HG02852 (cell line): Measurements from ENCODE around the gene HSP90AA1.
"Not testable (repeated sequence)": the region's sequence is repeated elsewhere in the genome, so short reads cannot be mapped to it uniquely, and the experiment has no call there.

Experiments used
- ATAC-seq: cut with Tn5 transposase; IDR thresholded peaks from one replicate; pipeline ENCODE4 v1.9.1; 2021; ENCODE audit warnings: mild to moderate bottlenecking, moderate library complexity; ENCODE audit not compliant: unreplicated experiment

HSP90AA1 gene

DNA sequence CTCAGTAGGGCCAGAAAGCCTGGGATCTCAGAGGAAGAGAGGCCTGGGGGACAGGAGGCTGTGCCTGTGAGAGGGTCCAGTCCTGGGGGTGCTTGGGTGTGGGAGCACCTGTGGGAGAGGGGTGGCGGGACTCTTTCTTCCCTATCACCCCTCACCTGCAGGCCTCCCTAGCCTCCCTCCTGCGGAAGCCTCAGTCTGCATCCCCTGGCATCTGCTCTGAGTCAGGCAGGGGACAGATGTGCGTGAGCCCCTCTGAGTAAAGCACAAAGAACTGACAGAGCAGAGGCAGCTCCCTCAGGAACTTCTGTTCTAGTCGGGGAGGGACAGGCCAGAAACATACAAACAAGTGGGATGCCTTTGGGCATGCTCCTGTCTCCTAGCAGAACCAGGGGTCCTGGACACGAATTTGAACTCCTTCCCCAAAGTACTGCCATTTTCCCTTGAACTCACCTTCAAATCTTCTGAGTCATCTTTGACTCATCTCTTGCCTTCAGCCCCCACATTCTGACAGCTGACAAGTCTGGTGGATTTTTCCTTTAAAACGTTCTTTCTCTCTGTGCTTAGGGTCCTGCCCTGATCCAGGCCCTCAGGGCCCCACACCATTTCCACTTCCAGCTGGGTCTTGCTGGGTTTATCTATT is 8.5 kb upstream of the HSP90AA1 start:
- no peak for ATAC-seq

GRCh38 chr14:102094101-102094500 is 7.3 kb upstream of the HSP90AA1 start:
- no peak for ATAC-seq

DNA sequence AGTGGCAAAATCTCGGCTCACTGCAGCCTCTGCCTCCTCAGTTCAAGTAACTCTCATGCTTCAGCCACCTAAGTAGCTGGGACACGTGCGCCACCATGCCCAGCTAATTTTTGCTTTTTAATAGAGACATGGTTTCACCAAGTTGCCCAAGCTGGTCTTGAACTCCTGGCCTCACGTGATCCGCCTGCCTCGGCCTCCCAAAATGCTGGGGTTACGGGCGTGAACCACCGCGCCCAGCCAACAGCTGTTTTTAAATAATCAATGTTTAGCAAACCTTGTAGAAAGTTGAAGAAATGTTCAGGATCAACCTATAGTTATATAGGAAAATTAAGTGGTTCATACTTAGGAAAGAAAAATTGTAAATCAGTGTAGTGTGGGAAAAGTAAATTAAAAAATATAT is 6.0 kb upstream of the HSP90AA1 start:
- ATAC-seq: no peak

- no peak for ATAC-seq
Observed at GRCh38 chr14:102090713-102091112, 3.9 kb upstream of the HSP90AA1 start.

DNA sequence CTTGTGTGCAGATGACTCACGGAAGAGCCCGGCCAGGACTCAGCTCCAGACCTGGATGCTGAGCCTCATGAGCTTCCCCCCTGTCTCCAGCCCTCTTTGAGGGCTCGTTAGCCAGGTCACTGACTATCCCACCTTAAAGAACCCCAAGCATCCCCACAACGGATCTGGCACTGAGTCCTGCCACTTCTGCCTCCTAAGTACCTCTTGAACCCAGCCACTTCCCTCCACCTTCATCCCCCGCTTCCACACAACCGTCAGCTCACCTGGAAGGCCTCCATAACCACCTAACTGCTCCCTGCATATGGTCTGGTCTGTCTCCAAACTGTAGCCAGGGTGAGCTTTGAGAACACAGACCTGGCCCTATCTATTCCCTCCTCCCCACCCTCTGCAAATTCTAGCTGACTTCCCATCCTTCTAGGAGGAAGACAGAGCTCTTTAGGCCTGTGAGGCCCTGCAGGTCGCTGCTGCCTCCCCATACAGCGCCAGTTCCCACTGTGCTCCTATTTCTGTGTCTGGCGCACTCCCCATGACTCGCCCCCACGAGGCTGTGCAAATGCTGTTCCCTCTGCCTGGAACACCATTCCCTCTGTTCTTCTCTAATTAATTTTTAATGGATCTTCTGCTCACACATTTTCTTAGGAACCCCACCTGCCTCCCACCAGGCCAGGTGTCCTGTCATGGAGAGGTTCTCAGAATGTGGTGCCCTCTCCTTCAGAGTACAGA is 2.9 kb upstream of the HSP90AA1 start:
- no peak for ATAC-seq

- ATAC-seq: no peak
Observed at GRCh38 chr14:102088012-102088792, 1.4 kb upstream of the HSP90AA1 start.

- no peak for ATAC-seq
Observed at GRCh38 chr14:102087762-102088011, 843 bp upstream of the HSP90AA1 start.

- ATAC-seq: no peak
Observed at GRCh38 chr14:102086709-102086971, 204 bp downstream of the HSP90AA1 start.

DNA sequence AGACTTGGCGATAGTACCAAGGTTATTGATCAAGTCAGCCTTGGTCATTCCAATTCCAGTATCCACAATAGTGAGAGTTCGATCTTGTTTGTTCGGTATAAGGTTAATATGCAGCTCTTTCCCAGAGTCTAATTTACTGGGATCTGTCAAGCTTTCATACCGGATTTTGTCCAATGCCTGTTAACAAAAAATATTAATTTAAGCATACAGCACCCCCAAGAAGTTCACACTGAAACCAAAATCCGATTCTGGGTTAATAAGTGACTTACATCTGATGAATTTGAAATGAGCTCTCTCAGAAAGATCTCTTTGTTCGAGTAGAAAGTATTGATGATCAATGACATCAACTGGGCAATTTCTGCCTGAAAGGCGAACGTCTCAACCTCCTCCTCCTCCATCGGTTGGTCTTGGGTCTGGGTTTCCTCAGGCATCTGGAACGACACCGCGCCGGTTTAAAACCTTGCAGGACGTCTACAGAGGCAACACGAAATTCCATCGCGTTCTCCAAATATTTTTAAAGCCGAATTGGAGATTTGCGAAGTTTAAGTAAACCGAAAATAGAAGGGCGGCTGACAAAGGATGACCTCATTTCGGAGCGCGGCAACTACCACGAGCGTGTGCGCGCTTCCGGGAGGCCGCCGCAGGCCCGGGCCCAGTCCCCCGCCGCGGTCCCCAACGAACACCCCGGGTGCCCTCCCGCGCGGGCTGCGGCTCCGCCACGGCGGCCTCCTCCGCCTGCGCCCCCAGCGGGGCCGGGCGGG is 716 bp downstream of the HSP90AA1 start:
- peak; percentile 24 for ATAC-seq

DNA sequence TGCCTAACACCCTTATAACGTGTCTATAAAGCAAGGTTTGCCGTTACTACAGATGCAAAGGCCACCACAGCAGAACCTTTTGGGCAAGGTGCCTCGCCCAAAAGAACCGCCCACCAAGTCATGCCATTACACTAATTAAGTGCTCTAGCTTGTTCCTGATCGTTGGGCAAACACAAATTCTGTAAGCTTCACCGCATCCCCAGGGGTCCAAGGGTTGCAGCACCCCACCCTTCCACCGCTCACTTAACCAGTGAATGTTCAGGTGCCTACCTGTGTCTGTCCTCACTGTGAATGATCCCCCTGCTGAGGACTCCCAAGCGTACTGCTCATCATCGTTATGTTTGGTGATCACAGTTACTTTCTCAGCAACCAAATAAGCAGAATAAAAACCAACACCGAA is 1.4 kb downstream of the HSP90AA1 start:
- ATAC-seq: no peak

DNA sequence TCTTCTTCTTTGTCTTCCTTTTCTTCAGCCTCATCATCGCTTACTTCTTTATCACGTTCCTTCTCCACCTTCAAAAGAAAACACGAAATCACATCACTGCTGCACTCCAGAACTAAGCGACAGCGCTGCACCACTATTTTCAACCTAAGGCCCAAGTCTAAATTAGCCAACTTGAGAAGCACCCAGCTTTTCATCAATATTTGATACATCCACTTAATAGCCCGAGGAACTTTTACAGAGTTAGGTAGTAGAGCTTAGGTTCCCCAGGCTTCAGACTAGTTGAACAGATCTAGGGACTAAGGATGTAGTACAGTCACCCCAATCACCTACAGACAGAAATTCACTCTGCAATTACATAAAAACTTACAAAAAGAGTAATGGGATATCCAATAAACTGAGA is 1.9 kb downstream of the HSP90AA1 start:
- no peak for ATAC-seq

DNA sequence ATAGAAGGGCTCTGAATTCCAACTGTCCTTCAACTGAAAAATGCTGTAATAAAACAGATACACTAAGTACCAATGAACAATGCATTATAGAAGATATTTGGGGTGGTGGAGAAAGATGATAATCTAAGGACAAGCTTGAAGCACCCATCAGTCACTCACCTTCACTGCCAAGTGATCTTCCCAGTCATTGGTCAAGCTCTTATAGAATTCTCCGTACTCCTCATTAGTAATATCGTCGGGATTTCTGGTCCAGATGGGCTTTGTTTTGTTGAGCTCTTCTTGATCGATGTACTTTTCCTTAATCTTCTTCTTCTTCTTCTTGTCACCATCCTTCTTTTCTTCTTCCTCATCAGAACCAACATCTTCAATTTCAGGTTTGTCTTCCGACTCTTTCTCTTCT is 2.3 kb downstream of the HSP90AA1 start:
- not testable (repeated sequence) for ATAC-seq

DNA sequence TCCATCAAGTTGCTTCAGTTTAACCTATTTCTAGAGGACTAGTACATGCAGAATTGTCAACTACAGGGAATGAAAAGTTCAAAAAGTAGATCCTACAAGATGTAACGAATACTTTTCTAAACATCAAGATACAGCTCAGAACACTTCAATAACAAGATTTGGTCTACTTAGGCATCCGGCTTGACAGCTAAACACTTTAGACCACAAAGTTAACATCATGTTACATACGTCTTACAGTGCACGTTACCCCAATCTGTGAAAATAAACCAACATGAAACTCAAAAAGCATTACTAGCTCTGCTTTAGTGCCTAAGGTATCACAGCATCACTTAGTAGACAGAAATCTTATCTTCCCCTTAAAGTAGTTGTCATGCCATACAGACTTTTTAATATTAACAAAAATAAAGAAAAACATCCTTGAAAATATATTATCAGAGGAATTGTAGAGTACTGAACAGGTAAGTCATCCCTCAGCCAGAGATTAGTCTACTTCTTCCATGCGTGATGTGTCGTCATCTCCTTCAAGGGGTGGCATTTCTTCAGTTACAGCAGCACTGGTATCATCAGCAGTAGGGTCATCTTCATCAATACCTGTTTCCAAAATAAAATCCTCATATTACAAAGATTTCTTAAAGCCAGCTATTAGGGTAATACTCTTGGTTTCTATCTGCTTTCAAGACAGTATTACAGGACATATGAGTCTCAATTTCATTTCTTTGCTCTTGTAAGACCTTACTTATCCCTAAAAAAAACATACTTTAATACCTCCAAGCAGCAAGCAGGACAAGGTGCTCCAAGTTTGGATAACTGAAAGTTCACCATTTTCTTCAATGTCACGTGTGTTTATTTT is 5.4 kb downstream of the HSP90AA1 start:
- ATAC-seq: no peak

GRCh38 chr14:102080183-102081080 is 6.4 kb downstream of the HSP90AA1 start:
- no peak for ATAC-seq

GRCh38 chr14:102079700-102079979 is 7.2 kb downstream of the HSP90AA1 start:
- no peak for ATAC-seq

DNA sequence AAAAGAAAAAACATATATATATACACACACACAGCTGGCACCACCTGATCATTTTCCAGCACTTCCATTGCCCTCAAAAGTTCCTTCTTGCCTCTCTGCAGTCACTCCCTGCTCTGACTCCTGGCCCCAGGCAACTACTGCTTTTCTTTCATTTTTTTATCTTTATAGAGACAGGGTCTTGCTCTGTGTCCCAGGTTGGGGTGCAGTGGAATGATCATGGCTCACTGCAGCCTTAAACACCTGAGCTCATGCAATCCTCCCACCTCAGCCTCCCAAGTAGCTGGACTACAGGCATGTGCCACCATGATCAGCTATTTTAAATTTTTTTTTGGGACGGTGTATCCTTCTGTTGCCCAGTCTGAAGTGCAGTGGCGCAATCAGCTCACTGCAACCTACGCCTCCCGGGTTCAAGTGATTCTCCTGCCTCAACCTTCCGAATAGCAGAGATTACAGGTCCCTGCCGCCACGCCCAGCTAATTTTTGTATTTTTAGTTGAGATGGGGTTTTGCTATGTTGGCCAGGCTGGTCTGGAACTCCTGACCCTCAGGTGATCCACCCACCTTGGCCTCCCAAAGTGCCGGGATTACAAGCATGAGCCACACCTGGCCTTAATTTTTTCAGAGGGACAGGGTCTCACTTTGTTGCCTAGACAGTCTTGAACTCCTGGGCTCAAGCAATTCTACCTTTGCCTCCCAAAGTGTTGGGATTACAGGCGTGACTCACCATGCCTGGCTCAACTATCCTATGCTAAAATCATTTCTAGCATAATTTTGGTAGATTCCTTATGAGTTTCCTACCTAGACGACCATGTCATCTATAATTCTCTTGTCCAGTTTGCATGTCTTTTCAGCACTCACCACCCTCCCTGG is 7.8 kb downstream of the HSP90AA1 start:
- no peak for ATAC-seq

DNA sequence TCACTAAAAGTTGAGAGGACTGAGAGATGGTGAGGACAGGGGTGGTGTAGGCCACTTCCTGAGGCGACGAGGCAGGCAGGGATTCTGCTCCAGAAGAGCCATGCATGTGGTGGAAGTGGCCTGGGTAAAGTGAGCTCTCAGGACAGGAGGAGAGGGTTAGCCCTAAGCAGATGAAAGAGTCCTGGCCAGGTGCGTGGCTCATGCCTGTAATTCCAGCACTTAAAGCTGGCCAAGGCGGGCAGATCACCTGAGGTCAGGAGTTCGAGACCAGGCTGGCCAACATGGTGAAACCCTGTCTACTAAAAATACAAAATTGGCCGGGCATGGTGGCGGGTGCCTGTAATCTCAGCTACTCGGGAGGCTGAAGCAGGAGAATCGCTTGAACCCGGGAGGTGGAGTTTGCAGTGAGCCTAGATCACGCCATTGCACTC is 8.5 kb downstream of the HSP90AA1 start:
- ATAC-seq: not testable (repeated sequence)

- ATAC-seq: no peak
Observed at GRCh38 chr14:102077382-102077709, 9.5 kb downstream of the HSP90AA1 start.

GRCh38 chr14:102075155-102075554 is 11.7 kb downstream of the HSP90AA1 start:
- ATAC-seq: no peak
